K562 (cell line): Measurements from ENCODE around the gene HELZ2. TPM values are rescaled to one million over a fixed set of nuclear protein-coding genes. Genes with fewer than 3 reads are reported as not detected.

Experiments used
- ARID2 ChIP-seq: fragments of 450-650 bp; IDR thresholded peaks from 2 replicates; pipeline ENCODE4 v1.6.1; 2017; ENCODE audit warnings: antibody characterized with exemption, mild to moderate bottlenecking
- CHD4 ChIP-seq: fragments of 200-600 bp; sonication (generic); IDR thresholded peaks from 3 replicates; pipeline ENCODE4 v1.6.1; 2012; ENCODE audit warnings: low read depth, mild to moderate bottlenecking, mixed read lengths, low read length, inconsistent platforms; ENCODE audit not compliant: insufficient read depth, insufficient replicate concordance, poor library complexity, severe bottlenecking
- CREM ChIP-seq: IDR thresholded peaks from 2 replicates; pipeline ENCODE4 v1.6.1; 2014; ENCODE audit warnings: antibody characterized with exemption, low read depth
- ETV1 ChIP-seq: fragments of 450-650 bp; conservative IDR thresholded peaks from 2 replicates; pipeline ENCODE4 v1.6.1; 2016; ENCODE audit warnings: missing genetic modification characterization, control low read depth, low read depth, missing compliant biosample characterization
- HES1 ChIP-seq: fragments of 450-650 bp; IDR thresholded peaks from 2 replicates; pipeline ENCODE4 v1.6.1; 2016; ENCODE audit warnings: low read depth, mild to moderate bottlenecking, moderate library complexity
- MYNN ChIP-seq, 2 experiments: sonication (generic); formaldehyde crosslinking in 1 of 2; IDR thresholded peaks; 2 replicates each; pipeline versions ENCODE4 v1.5.0 to v1.6.1; 2016 to 2020; ENCODE audit warnings: antibody characterized with exemption in 1 of 2, missing genetic modification reagents in 1 of 2
- NR2C2 ChIP-seq, 2 experiments: fragments of 200-800 bp in 1 of 2; sonication (Bioruptor generic) in 1 of 2; sonication (generic) in 1 of 2; formaldehyde crosslinking in 1 of 2; IDR thresholded peaks; 2 replicates each; pipeline versions ENCODE4 v1.6.1 to v1.8.0; 2016 to 2022; ENCODE audit warnings: mild to moderate bottlenecking in 1 of 2, missing compliant biosample characterization in 1 of 2, missing genetic modification characterization in 1 of 2, missing genetic modification reagents in 1 of 2
- RB1 ChIP-seq: fragments of 450-650 bp; IDR thresholded peaks from 2 replicates; pipeline ENCODE4 v1.6.1; 2017; ENCODE audit warnings: low read depth, mild to moderate bottlenecking
- RBM39 ChIP-seq: fragments of 200-400 bp; formaldehyde crosslinking; optimal IDR thresholded peaks from 2 replicates; pipeline ENCODE3; 2018; ENCODE audit warnings: low read depth, low read length
- SIX5 ChIP-seq, 2 experiments: IDR thresholded peaks; 2 replicates each; pipeline ENCODE4 v1.6.1; 2011; ENCODE audit warnings: low read length in 2 of 2, borderline replicate concordance in 1 of 2, low read depth in 1 of 2, mild to moderate bottlenecking in 1 of 2, moderate library complexity in 1 of 2; ENCODE audit not compliant: insufficient read depth in 1 of 2
- TRIM28 ChIP-seq: fragments of 450-650 bp; IDR thresholded peaks from 2 replicates; pipeline ENCODE4 v1.6.1; 2017
- ZNF263 ChIP-seq: sonication (generic); formaldehyde crosslinking; IDR thresholded peaks from 2 replicates; pipeline ENCODE4 v1.8.0; 2022; ENCODE audit warnings: mild to moderate bottlenecking, missing genetic modification reagents, borderline replicate concordance
- ZNF277 ChIP-seq: fragments of 250-450 bp; sonication (Bioruptor Pico); IDR thresholded peaks from 2 replicates; pipeline ENCODE4 v1.8.0; 2022; ENCODE audit warnings: inconsistent platforms, mild to moderate bottlenecking, moderate library complexity, borderline replicate concordance
- ZNF764 ChIP-seq: fragments of 250-450 bp; sonication (Bioruptor Pico); IDR thresholded peaks from 2 replicates; pipeline ENCODE4 v1.4.0; 2020; ENCODE audit warnings: low read depth, mild to moderate bottlenecking, moderate library complexity
- polyA plus RNA-seq, 8 experiments: library from polyadenylated mRNA; depleted of rRNA in 4 of 8; stranded (reverse) in 5 of 8; unstranded in 3 of 8; fragments of >200 nt; fragmentation: Nextera tagmentation in 2 of 8; fragmentation: Illumina TruSeq in 1 of 8; extraction: Ambion mirVana in 2 of 8; extraction: Trizol in 1 of 8; gene quantifications; 2 replicates each; pipeline versions ENCODE4 v1.2.1 to v1.2.3, GENCODE V29; 2011 to 2014; ENCODE audit warnings: inconsistent platforms in 1 of 8, missing spikeins in 1 of 8
- total RNA-seq, 7 experiments: library from RNA; depleted of rRNA in 6 of 7; stranded (reverse); fragments of >200 nt in 6 of 7; fragmentation: Illumina TruSeq in 2 of 7; extraction: Trizol in 2 of 7; gene quantifications; 2 replicates each; pipeline versions ENCODE4 v1.2.1 to v1.2.3, GENCODE V29; 2011 to 2021; ENCODE audit warnings: low replicate concordance in 1 of 7

Gene HELZ2
- total and polyA plus RNA-seq, 9 of the 15 experiments (the other 6 are each of a cell fraction or from before 2014, with no cell fraction given), result 0.03 to 7.8 (median 2.9) TPM; not detected in 1

GRCh38 chr20:63558804-63559484 lies 15.1 kb downstream of the HELZ2 start (continued):
- no peak for TF ChIP-seq ZNF764 (CRISPR knock-in tag)
- TF ChIP-seq CHD4, result no peak
- no peak for TF ChIP-seq ZNF277 (CRISPR knock-in tag)
- TF ChIP-seq ETV1, result no peak
- no peak for TF ChIP-seq CREM
- no peak for TF ChIP-seq RBM39
- no peak for TF ChIP-seq MYNN (IDR thresholded peaks at IDR 0.05)
- TF ChIP-seq MYNN (CRISPR knock-in tag; IDR thresholded peaks at IDR 0.05), result no peak
- peak; percentile 64; the same call in 1 of the 2 replicates for TF ChIP-seq ZNF263 (CRISPR knock-in tag)
- TF ChIP-seq SIX5 (IDR thresholded peaks at IDR 0.05; ENCODE audit: borderline replicate concordance in 1 of 2, insufficient read depth in 1 of 2, low read depth in 1 of 2, low read length in 2 of 2), result no peak
- peak; percentile 30; the same call in 1 of the 2 replicates for TF ChIP-seq NR2C2 (CRISPR knock-in tag; IDR thresholded peaks at IDR 0.05)
- TF ChIP-seq NR2C2 (tag; IDR thresholded peaks at IDR 0.05), result peak; percentile 75; the same call in 1 of the 2 replicates
- no peak for TF ChIP-seq HES1
- no peak for TF ChIP-seq RB1
- TF ChIP-seq TRIM28, result no peak
- TF ChIP-seq ARID2, result no peak
